Activated T-helper 17 cell treated with anti-CD3 and anti-CD28 coated beads, Interleukin-2, amount 50 U/mL, for 72 hours (primary cell): ENCODE results near the gene KLHL1. TPM values are rescaled to one million over a fixed set of nuclear protein-coding genes. Genes with fewer than 3 reads are reported as not detected.
"Not testable (repeated sequence)": the region's sequence is repeated elsewhere in the genome, so short reads cannot be mapped to it uniquely, and the experiment has no call there.

Experiments
- ATAC-seq: fragments of 150-1000 bp; cut with Tn5 transposase; replicated peaks from 2 replicates; pipeline ENCODE4 v1.10.0; 2021; ENCODE audit warnings: mild to moderate bottlenecking, moderate library complexity
- H3K27ac Mint-ChIP-seq: one replicate; pipeline ENCODE4 v1.8.0; 2022; ENCODE audit warnings: mixed read lengths
- H3K27me3 Mint-ChIP-seq: one replicate; pipeline ENCODE4 v1.8.0; 2022; ENCODE audit warnings: mixed read lengths
- H3K36me3 Mint-ChIP-seq: one replicate; pipeline ENCODE4 v1.8.0; 2022; ENCODE audit warnings: low read depth, mild to moderate bottlenecking, mixed read lengths
- H3K4me1 Mint-ChIP-seq: one replicate; pipeline ENCODE4 v1.8.0; 2022; ENCODE audit warnings: mixed read lengths
- H3K4me3 Mint-ChIP-seq: one replicate; pipeline ENCODE4 v1.8.0; 2022; ENCODE audit warnings: mild to moderate bottlenecking, mixed read lengths
- H3K9me3 Mint-ChIP-seq: one replicate; pipeline ENCODE4 v1.8.0; 2022; ENCODE audit warnings: mixed read lengths
- total RNA-seq, 2 donors: library from RNA; stranded (reverse); gene quantifications; one replicate each; pipeline ENCODE4 v1.2.3, GENCODE V29; 2022

KLHL1 gene
- not detected for total RNA-seq

GRCh38 chr13:70108356-70109105 lies at the start of gene KLHL1:
Gene KLHL1 (minus strand): TSS chr13:70108452. CDS start chr13:70107699, 753 bp downstream.
- H3K36me3 Mint-ChIP-seq = no peaks in the 10 kb centered on the region
- no peaks in the 10 kb centered on the region for H3K4me1 Mint-ChIP-seq
- peaks cover 1% of the 10 kb centered on the region for H3K9me3 Mint-ChIP-seq
- no peaks in the 10 kb centered on the region for H3K27me3 Mint-ChIP-seq
- no peak within 1 kb of the TSS for H3K27ac Mint-ChIP-seq
- H3K4me3 Mint-ChIP-seq = no peak within 1 kb of the TSS
- no peak for ATAC-seq

- not testable (repeated sequence) for H3K36me3 Mint-ChIP-seq, H3K9me3 Mint-ChIP-seq, H3K4me3 Mint-ChIP-seq, ATAC-seq, H3K27ac Mint-ChIP-seq, H3K27me3 Mint-ChIP-seq, H3K4me1 Mint-ChIP-seq
Measured at GRCh38 chr13:70142658-70143057, 34.4 kb upstream of the KLHL1 start.

- Mint-ChIP-seq H3K9me3 (peaks cover 8% of the 10 kb centered on the region), H3K4me1 (no peaks in the 10 kb centered on the region), H3K27me3 (no peaks in the 10 kb centered on the region), H3K4me3 (no peak overlapping the region), H3K36me3 (no peaks in the 10 kb centered on the region), H3K27ac (no peak overlapping the region)
- ATAC-seq = no peak
Measured at GRCh38 chr13:70128098-70128497, 19.8 kb upstream of the KLHL1 start.

GRCh38 chr13:70125693-70126092 lies 17.4 kb upstream of the KLHL1 start:
- Mint-ChIP-seq H3K36me3 (no peaks in the 10 kb centered on the region), H3K4me3 (no peak overlapping the region), H3K27ac (no peak overlapping the region), H3K4me1 (no peaks in the 10 kb centered on the region), H3K27me3 (no peaks in the 10 kb centered on the region), H3K9me3 (peaks cover 9% of the 10 kb centered on the region)
- ATAC-seq = no peak

GRCh38 chr13:70117338-70117905 lies 9.2 kb upstream of the KLHL1 start:
- Mint-ChIP-seq H3K4me3 (no peak overlapping the region), H3K36me3 (no peaks in the 10 kb centered on the region), H3K27ac (no peak overlapping the region), H3K4me1 (no peaks in the 10 kb centered on the region), H3K9me3 (peaks cover 10% of the 10 kb centered on the region), H3K27me3 (no peaks in the 10 kb centered on the region)
- ATAC-seq = no peak

GRCh38 chr13:70107498-70108281 lies 562 bp downstream of the KLHL1 start, which contains the start of gene ATXN8OS:
Gene ATXN8OS (plus strand): TSS chr13:70107826.
- Mint-ChIP-seq H3K27ac (no peak within 1 kb of the TSS), H3K4me1 (no peaks in the 10 kb centered on the region), H3K9me3 (peaks cover 9% of the 10 kb centered on the region), H3K4me3 (no peak within 1 kb of the TSS), H3K27me3 (no peaks in the 10 kb centered on the region), H3K36me3 (no peaks in the 10 kb centered on the region)
- ATAC-seq = no peak

GRCh38 chr13:70107125-70107497 lies 1.1 kb downstream of the KLHL1 start:
- Mint-ChIP-seq H3K4me3 (no peak overlapping the region), H3K27ac (no peak overlapping the region), H3K27me3 (no peaks in the 10 kb centered on the region), H3K4me1 (no peaks in the 10 kb centered on the region), H3K36me3 (no peaks in the 10 kb centered on the region), H3K9me3 (peaks cover 9% of the 10 kb centered on the region)
- ATAC-seq = no peak

- Mint-ChIP-seq H3K27ac (no peak overlapping the region), H3K36me3 (no peaks in the 10 kb centered on the region), H3K4me3 (no peak overlapping the region), H3K9me3 (peaks cover 9% of the 10 kb centered on the region), H3K27me3 (no peaks in the 10 kb centered on the region), H3K4me1 (no peaks in the 10 kb centered on the region)
- ATAC-seq = no peak
Measured at GRCh38 chr13:70104481-70104880, 3.8 kb downstream of the KLHL1 start.

GRCh38 chr13:70098669-70099068 lies 9.6 kb downstream of the KLHL1 start:
- ATAC-seq = no peak
- Mint-ChIP-seq H3K4me1 (no peaks in the 10 kb centered on the region), H3K27me3 (no peaks in the 10 kb centered on the region), H3K36me3 (no peaks in the 10 kb centered on the region), H3K27ac (no peak overlapping the region), H3K4me3 (no peak overlapping the region), H3K9me3 (peaks cover 17% of the 10 kb centered on the region)

- Mint-ChIP-seq H3K9me3 (peaks cover 22% of the 10 kb centered on the region), H3K4me1 (no peaks in the 10 kb centered on the region), H3K36me3 (no peaks in the 10 kb centered on the region), H3K4me3 (no peak overlapping the region), H3K27me3 (no peaks in the 10 kb centered on the region), H3K27ac (no peak overlapping the region)
- no peak for ATAC-seq
Measured at GRCh38 chr13:70090036-70090723, 18.1 kb downstream of the KLHL1 start.

GRCh38 chr13:70088926-70089325 lies 19.3 kb downstream of the KLHL1 start:
- no peaks in the 10 kb centered on the region for H3K27me3 Mint-ChIP-seq
- no peaks in the 10 kb centered on the region for H3K4me1 Mint-ChIP-seq
- H3K9me3 Mint-ChIP-seq = peaks cover 22% of the 10 kb centered on the region
- H3K27ac Mint-ChIP-seq = no peak overlapping the region
- no peak overlapping the region for H3K4me3 Mint-ChIP-seq
- no peak for ATAC-seq
- H3K36me3 Mint-ChIP-seq = no peaks in the 10 kb centered on the region

GRCh38 chr13:70087247-70087646 lies 21.0 kb downstream of the KLHL1 start:
- Mint-ChIP-seq H3K9me3 (peaks cover 22% of the 10 kb centered on the region), H3K4me1 (no peaks in the 10 kb centered on the region), H3K4me3 (no peak overlapping the region), H3K27me3 (no peaks in the 10 kb centered on the region), H3K36me3 (no peaks in the 10 kb centered on the region), H3K27ac (no peak overlapping the region)
- no peak for ATAC-seq

- H3K36me3 Mint-ChIP-seq = no peaks in the 10 kb centered on the region
- H3K27ac Mint-ChIP-seq = no peak overlapping the region
- no peak for ATAC-seq
- H3K27me3 Mint-ChIP-seq = no peaks in the 10 kb centered on the region
- H3K9me3 Mint-ChIP-seq = peaks cover 3% of the 10 kb centered on the region
- no peak overlapping the region for H3K4me3 Mint-ChIP-seq
- H3K4me1 Mint-ChIP-seq = no peaks in the 10 kb centered on the region
Measured at GRCh38 chr13:70080012-70080411, 28.2 kb downstream of the KLHL1 start.

GRCh38 chr13:70054572-70054971 lies 53.7 kb downstream of the KLHL1 start:
- no peak for ATAC-seq
- Mint-ChIP-seq H3K27me3 (no peaks in the 10 kb centered on the region), H3K4me3 (no peak overlapping the region), H3K9me3 (peaks cover 26% of the 10 kb centered on the region), H3K36me3 (no peaks in the 10 kb centered on the region), H3K27ac (no peak overlapping the region), H3K4me1 (no peaks in the 10 kb centered on the region)
